Fibroblast of lung (primary cell): ENCODE measurements around the gene SFTPA2. TPM values are rescaled to one million over a fixed set of nuclear protein-coding genes. Genes with fewer than 3 reads are reported as not detected.
"Not testable (repeated sequence)": the region's sequence is repeated elsewhere in the genome, so short reads cannot be mapped to it uniquely, and the experiment has no call there.

Source experiments
- DNase-seq, 2 donors: peaks; one replicate each; pipeline versions ENCODE4 v3.0.0 to v3.0.0-alpha.2; 2010; ENCODE audit warnings: low read depth in 2 of 2
- H2AFZ ChIP-seq: 2 replicates; pipeline ENCODE4 v1.5.1; 2012; ENCODE audit warnings: low read length, control low read depth, inconsistent platforms
- H3K27ac ChIP-seq: 2 replicates; pipeline ENCODE4 v1.5.1; 2011; ENCODE audit warnings: low read length, control low read depth; ENCODE audit not compliant: insufficient read depth
- H3K27me3 ChIP-seq: 2 replicates; pipeline ENCODE4 v1.5.1; 2011; ENCODE audit warnings: mild to moderate bottlenecking, low read length; ENCODE audit not compliant: control insufficient read depth, insufficient read depth
- H3K36me3 ChIP-seq: 2 replicates; pipeline ENCODE4 v1.5.1; 2011; ENCODE audit warnings: low read length; ENCODE audit not compliant: control insufficient read depth, insufficient read depth
- H3K4me1 ChIP-seq: 2 replicates; pipeline ENCODE4 v1.5.1; 2011; ENCODE audit warnings: low read length; ENCODE audit not compliant: control insufficient read depth, insufficient read depth; ENCODE audit errors: extremely low read depth
- H3K4me2 ChIP-seq: 2 replicates; pipeline ENCODE4 v1.5.1; 2011; ENCODE audit warnings: low read length, control low read depth; ENCODE audit not compliant: insufficient read depth; ENCODE audit errors: extremely low read depth
- H3K4me3 ChIP-seq, 4 experiments: fragments of 200-600 bp in 1 of 4; sonication (generic) in 1 of 4; replicated peaks in 1 of 4; 2 replicates each; pipeline ENCODE4 v1.5.1; 2011 to 2016; ENCODE audit warnings: low read length in 4 of 4, low read depth in 3 of 4, mild to moderate bottlenecking in 3 of 4, control low read depth in 2 of 4, inconsistent platforms in 1 of 4, mixed read lengths in 1 of 4; ENCODE audit not compliant: insufficient read depth in 1 of 4; ENCODE audit errors: control extremely low read depth in 1 of 4
- H3K79me2 ChIP-seq: 2 replicates; pipeline ENCODE4 v1.5.1; 2012; ENCODE audit warnings: mild to moderate bottlenecking, low read length, inconsistent platforms; ENCODE audit not compliant: control insufficient read depth, insufficient read depth
- H3K9ac ChIP-seq: 2 replicates; pipeline ENCODE4 v1.5.1; 2011; ENCODE audit warnings: mild to moderate bottlenecking, low read length, control low read depth; ENCODE audit not compliant: insufficient read depth
- H3K9me3 ChIP-seq: 2 replicates; pipeline ENCODE4 v1.5.1; 2012; ENCODE audit warnings: low read depth, low read length; ENCODE audit not compliant: control insufficient read depth, insufficient read depth
- H4K20me1 ChIP-seq: 2 replicates; pipeline ENCODE4 v1.5.1; 2011; ENCODE audit warnings: low read length; ENCODE audit not compliant: control insufficient read depth, insufficient read depth; ENCODE audit errors: extremely low read depth
- CTCF ChIP-seq, 2 donors: IDR thresholded peaks in 1 of 2; conservative IDR thresholded peaks in 1 of 2; 1 replicate in 1 of 2; 2 replicates in 1 of 2; pipeline ENCODE4 v1.5.1; 2011 to 2012; ENCODE audit warnings: low read length in 2 of 2, control low read depth in 1 of 2, inconsistent platforms in 1 of 2, low read depth in 1 of 2, mild to moderate bottlenecking in 1 of 2
- EZH2 ChIP-seq: IDR thresholded peaks from 2 replicates; pipeline ENCODE4 v1.5.1; 2012; ENCODE audit warnings: low read length, control low read depth, mild to moderate bottlenecking; ENCODE audit errors: missing control alignments
- polyA plus RNA-seq, 2 donors: library from polyadenylated mRNA; depleted of rRNA in 1 of 2; stranded (reverse) in 1 of 2; unstranded in 1 of 2; fragments of >200 nt; gene quantifications; 2 replicates each; pipeline ENCODE4 v1.2.1, GENCODE V29; 2011 to 2012; ENCODE audit warnings: missing spikeins in 1 of 2
- total RNA-seq: library from RNA; depleted of rRNA; stranded (reverse); fragments of >200 nt; gene quantifications from 2 replicates; pipeline ENCODE4 v1.2.1, GENCODE V29; 2014

SFTPA2 gene
- total and polyA plus RNA-seq, 2 donors (not counting 1 experiment from before 2014, with no cell fraction given), result not detected

DNA sequence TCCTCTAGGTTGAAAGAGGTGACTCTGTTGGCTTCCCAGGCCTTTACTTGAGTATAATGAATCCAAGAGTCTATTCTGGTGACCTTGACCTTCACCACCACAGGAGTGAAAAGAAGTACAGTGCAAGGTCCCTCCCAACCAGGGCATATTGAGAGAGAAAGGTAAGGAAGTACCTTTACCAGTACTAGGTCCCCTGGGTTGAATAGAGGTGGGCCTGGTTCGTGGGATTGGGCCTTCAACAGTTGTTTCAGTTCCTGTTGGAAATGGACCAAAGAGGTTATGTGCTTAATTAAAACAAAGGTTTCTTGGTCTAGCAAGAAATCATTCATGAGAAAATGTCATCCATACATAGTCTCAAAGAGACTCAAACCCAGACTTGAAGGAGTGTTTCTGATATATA lies 44.1 kb upstream of the SFTPA2 start:
- no peaks in the 10 kb centered on the region for H4K20me1 ChIP-seq
- no peak for DNase-seq

DNA sequence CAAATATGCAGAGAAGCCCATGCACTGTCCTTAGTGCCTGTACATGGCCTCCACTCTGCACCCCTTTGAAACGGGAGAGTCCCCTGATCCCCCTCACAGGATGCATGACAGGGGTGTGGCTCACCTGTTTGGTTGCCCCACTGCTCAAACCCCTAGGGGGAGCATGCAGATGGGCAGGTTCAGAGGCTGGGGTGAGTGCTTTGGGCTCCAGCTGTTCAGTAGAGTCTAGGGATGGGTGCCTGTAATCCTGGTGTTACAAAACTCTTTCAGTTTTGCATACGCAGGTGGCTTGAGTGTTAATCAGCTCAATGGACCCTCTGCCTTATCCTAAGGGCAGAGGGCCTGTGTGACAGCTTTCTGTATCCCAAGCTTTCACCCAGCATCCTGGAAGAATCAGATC lies 42.7 kb upstream of the SFTPA2 start:
- H3K79me2 ChIP-seq, result no peaks in the 10 kb centered on the region
- no peak overlapping the region for H3K9ac ChIP-seq
- no peak overlapping the region for H2AFZ ChIP-seq
- no peak overlapping the region for H3K27ac ChIP-seq
- H3K4me3 ChIP-seq, result no peak overlapping the region
- no peak overlapping the region for H3K4me2 ChIP-seq
- peaks cover 2% of the 10 kb centered on the region for H3K27me3 ChIP-seq
- TF ChIP-seq CTCF (conservative IDR thresholded peaks at IDR 0.05 in 1 of 2, IDR thresholded peaks at IDR 0.05 in 1 of 2; ENCODE audit: low read depth in 1 of 2, low read length in 2 of 2) (no peak), EZH2 (no peak)
- H3K9me3 ChIP-seq, result no peaks in the 10 kb centered on the region
- no peaks in the 10 kb centered on the region for H3K4me1 ChIP-seq
- H3K36me3 ChIP-seq, result no peaks in the 10 kb centered on the region
- H4K20me1 ChIP-seq, result no peaks in the 10 kb centered on the region
- no peak for DNase-seq

More for the DNA sequence above, 44.1 kb upstream of the SFTPA2 start:
- Histone ChIP-seq H3K79me2 (no peaks in the 10 kb centered on the region), H3K36me3 (no peaks in the 10 kb centered on the region), H3K4me2 (no peak overlapping the region), H3K4me1 (no peaks in the 10 kb centered on the region), H3K9ac (no peak overlapping the region), H3K27ac (no peak overlapping the region), H2AFZ (no peak overlapping the region), H3K4me3 (no peak overlapping the region), H3K27me3 (peaks cover 2% of the 10 kb centered on the region), H3K9me3 (no peaks in the 10 kb centered on the region)
- TF ChIP-seq CTCF (conservative IDR thresholded peaks at IDR 0.05 in 1 of 2, IDR thresholded peaks at IDR 0.05 in 1 of 2; ENCODE audit: low read depth in 1 of 2, low read length in 2 of 2) (no peak), EZH2 (no peak)

DNA sequence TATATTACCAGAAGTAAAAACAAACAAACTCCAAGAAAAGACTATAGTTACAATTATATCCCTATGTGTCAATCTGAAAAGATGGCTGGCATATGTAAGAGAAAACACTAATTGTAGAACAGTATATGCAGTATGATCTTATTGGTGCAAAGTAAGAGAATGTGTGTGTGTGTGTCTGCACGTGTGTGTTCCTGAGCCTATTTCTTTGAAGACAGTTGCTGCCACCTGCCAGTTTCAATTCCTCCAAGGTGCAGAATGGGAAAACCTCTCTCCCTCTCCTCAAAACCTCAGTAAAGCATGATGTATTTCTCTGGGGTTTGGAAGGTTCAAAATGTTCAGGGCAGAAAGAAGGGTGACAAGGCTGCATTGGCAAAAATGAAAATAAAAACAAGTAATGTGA lies 41.7 kb upstream of the SFTPA2 start:
- H3K4me1 ChIP-seq, result no peaks in the 10 kb centered on the region
- H4K20me1 ChIP-seq, result no peaks in the 10 kb centered on the region
- no peaks in the 10 kb centered on the region for H3K9me3 ChIP-seq
- H3K79me2 ChIP-seq, result no peaks in the 10 kb centered on the region
- TF ChIP-seq EZH2 (no peak), CTCF (conservative IDR thresholded peaks at IDR 0.05 in 1 of 2, IDR thresholded peaks at IDR 0.05 in 1 of 2; ENCODE audit: low read depth in 1 of 2, low read length in 2 of 2) (no peak)
- no peak for DNase-seq
- H3K9ac ChIP-seq, result no peak overlapping the region
- H2AFZ ChIP-seq, result no peak overlapping the region
- H3K27ac ChIP-seq, result no peak overlapping the region
- no peak overlapping the region for H3K4me3 ChIP-seq
- no peaks in the 10 kb centered on the region for H3K36me3 ChIP-seq
- H3K27me3 ChIP-seq, result peaks cover 2% of the 10 kb centered on the region
- H3K4me2 ChIP-seq, result no peak overlapping the region

DNA sequence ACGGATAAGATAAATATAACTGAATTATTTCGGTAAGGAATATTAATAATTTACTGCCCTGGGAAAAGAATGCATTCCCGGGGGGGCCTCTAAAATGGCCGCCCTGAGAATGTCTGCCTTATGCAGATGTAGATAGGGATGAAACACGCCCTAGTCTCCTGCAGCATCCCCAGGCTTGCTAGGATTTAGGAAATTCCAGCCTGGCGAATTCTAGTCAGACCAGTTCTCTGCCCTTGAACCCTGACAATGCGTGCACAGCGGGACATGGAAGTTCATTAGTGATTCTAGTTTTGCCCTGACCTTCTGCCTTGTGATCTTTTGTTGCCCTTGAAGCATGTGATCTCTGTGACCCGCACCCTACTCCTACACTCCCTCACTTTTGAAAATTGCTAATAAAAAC lies 39.4 kb upstream of the SFTPA2 start:
- not testable (repeated sequence) for H3K4me3 ChIP-seq

More for the DNA sequence above, 39.4 kb upstream of the SFTPA2 start:
- H3K9me3 ChIP-seq, H2AFZ ChIP-seq, H3K36me3 ChIP-seq, DNase-seq, H3K27me3 ChIP-seq, H3K27ac ChIP-seq, H3K4me2 ChIP-seq, H3K4me1 ChIP-seq, H4K20me1 ChIP-seq, H3K9ac ChIP-seq, H3K79me2 ChIP-seq: not testable (repeated sequence)
